DMS153 treated with DMSO at 0.1 percent for 48 hours (cell line): Measurements from ENCODE around the gene TRIM27.
"Not testable (repeated sequence)": the region's sequence is repeated elsewhere in the genome, so short reads cannot be mapped to it uniquely, and the experiment has no call there.

ENCODE experiments used
- DNase-seq: peaks from one replicate; lab custom pipeline; 2025; ENCODE audit not compliant: unreplicated experiment; lab: John Stamatoyannopoulos, UW

TRIM27 gene

DNA sequence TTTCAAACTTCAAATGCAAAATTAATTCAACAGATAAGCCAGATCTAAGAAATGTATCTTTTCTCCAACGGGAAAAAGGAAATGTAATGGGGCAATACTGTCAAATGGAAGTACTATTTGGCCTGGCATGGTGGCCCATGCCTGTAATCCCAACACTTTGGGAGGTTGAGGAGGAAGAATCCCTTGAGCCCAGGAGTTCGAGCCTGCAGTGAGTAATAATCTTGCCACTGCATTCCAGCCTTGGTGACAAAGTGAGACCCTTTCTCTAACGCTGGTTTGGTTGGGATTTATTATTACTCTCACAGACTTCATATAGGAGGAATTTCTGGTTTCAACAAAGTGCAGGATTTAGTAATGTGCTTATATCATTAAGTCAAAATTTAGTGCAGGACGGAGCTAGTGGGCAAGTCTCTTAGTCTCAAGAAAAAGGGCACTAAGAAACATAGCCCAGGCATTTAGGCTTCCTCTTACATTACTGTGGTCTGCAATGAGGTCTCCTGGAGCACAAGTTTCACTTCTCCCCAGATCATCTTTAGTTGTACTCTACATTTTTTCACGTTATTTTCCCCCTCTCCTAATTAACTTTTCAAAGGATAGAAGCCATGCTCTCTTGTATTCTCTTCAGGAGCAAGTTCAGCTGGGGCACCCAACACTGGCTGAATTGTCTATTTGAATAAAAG, 23.1 kb downstream of the TRIM27 start:
- no peak for DNase-seq

DNA sequence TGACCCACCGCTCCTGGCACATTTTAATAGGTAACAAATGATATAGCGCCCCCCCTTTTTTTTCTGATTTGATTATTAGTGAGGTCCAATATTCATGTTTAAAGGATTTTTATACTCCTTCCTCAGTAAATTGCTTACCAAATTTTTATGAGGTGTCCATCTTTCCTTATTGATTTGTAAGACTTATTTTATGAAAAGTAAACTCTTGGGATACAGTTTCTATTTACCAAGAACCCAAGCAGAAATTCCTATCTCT, 25.1 kb downstream of the TRIM27 start:
- no peak for DNase-seq

- DNase-seq: no peak
Measured at GRCh38 chr6:28897369-28897745, 26.4 kb downstream of the TRIM27 start.

GRCh38 chr6:28896505-28897368, 27.0 kb downstream of the TRIM27 start:
- peak; percentile 43 for DNase-seq

GRCh38 chr6:28895131-28895812, 28.5 kb downstream of the TRIM27 start:
- DNase-seq: peak; percentile 85

DNA sequence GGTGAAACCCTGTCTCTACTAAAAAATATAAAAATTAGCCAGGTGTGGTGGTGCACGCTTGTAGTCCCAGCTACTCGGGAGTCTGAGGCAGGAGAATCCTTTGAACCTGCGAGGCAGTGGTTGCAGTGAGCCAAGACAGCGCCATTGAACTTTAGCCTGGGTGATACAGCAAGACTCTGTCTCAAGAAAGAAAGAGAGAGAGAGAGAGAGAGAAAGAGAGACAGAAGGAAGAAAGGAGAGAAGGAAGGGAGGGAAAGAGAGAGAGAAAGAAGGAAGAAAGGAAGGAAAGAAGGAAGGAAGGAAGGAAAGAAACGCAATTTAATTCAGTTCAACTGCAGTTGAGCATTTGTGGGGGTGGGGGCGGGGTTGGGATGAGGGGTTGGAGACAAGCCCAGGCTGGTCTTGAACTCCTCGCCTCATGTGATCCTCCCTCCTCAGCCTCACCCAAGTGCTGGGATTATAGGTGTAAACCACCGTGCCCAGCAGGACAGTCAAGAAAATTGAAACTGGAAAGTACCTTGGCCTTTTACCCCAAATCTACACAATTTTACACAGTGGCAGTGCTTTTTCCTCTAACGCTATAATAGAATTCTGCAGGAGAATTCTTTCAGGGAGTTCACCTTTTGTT, 30.5 kb downstream of the TRIM27 start:
- no peak for DNase-seq

- no peak for DNase-seq
Measured at GRCh38 chr6:28892525-28892924, 31.3 kb downstream of the TRIM27 start.

GRCh38 chr6:28887796-28888496, 35.8 kb downstream of the TRIM27 start:
- no peak for DNase-seq

DNA sequence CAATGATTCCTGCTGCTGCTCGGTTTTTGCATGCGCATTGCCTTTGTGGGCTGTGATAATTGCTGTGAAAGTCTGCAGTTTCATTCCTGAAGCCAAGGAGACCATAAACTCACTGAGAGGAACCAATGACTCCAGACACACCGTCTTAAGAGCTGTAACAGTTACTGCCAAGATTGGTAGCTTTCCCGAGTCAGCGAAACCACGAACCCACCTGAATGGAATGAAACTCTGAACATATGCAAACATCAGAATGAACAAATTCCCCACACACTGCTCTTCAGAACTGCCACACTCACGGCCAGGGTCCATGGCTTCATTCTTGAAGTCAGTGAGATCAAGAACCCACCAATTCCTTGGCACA, 37.7 kb downstream of the TRIM27 start:
- DNase-seq: no peak

GRCh38 chr6:28884423-28885131, 39.2 kb downstream of the TRIM27 start:
- no peak for DNase-seq

DNA sequence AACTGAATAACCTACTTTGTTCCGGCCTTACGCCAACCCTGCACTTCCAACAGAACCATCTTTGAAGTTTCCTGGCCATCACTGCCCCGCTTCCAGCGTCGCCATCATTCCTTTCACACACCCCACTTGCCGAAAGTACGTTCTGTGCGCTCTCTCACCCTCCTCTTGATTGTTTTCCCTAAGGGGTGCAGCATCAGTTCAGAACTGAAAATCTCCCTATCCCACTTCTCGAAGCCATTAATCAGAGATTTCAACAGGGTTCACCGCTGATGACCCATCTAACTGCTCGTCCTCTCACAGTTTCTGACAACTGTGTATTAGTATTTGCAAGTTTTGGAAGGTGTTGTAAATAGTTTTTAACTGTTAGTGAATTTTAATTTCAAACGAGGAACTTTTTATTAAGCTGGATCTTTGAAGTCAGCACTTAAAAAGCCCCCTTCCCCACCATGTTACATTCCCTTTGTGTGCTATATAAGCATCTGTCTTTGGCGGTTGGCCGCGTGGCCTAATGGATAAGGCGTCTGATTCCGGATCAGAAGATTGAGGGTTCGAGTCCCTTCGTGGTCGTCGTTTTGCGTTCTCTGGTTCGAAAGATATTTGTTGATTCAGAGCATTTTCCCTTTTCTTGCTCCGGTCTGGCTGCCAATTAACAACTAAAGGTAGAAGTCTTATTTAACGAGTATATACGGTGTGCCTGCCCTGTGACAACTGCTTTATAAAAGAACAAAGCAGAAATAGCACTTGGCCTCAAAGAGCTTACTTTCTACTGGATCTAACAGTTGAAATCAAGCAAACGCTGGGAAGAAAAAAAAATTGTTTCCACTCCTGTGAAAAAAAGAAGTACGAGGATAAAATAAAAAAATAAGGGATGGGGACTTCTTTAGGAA, 42.6 kb downstream of the TRIM27 start:
- DNase-seq: peak; percentile 45

GRCh38 chr6:28880519-28880893, 43.3 kb downstream of the TRIM27 start:
- DNase-seq: no peak

DNA sequence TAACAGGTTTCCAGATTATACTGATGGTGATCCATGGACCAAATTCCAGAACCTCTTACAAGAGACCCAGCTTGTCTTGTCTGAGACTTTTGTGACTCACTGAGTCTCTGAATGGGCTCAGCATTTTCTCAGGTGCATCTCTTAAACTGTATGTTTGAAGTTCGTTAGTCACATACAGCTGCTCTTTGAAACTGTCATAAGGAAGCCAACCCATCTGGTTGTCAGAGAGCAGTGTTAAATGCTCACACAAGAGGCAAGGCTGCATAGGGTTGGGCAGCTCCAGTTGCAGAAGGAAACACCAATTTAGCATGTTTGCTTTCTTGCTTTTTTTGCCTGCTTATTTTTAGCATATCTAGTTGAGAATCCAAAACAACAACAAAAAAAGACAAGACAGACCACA, 47.1 kb downstream of the TRIM27 start:
- DNase-seq: no peak

- no peak for DNase-seq
Measured at GRCh38 chr6:28875191-28875747, 48.5 kb downstream of the TRIM27 start.

GRCh38 chr6:28872157-28872817, 51.5 kb downstream of the TRIM27 start:
- not testable (repeated sequence) for DNase-seq

GRCh38 chr6:28871335-28872156, 52.2 kb downstream of the TRIM27 start:
- no peak for DNase-seq

DNA sequence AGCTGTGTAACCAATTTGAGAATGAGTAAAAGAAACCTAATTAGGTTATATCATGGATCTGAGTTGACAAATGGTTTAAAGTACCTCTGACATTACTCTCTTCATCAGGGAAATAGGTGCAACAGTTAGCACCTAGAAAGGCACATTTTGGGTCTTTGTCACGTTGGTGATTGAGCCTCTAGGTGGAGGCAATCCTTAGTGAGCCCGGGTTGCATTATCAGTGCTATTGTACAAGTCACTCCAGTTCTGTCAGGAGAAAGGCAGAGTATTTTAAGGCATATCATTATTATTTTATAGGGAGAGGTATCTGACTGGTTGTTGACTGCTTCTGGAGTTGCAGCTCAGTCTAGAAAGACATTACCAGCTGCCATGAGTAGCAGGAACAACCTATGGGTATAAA, 54.9 kb downstream of the TRIM27 start:
- DNase-seq: no peak

- DNase-seq: peak; percentile 20
Measured at GRCh38 chr6:28867086-28867409, 56.7 kb downstream of the TRIM27 start.
